HG02885 (cell line): ENCODE measurements around the gene SCO1.
"Not testable (repeated sequence)": the region's sequence is repeated elsewhere in the genome, so short reads cannot be mapped to it uniquely, and the experiment has no call there.

ENCODE experiments used
- ATAC-seq: cut with Tn5 transposase; IDR thresholded peaks from one replicate; pipeline ENCODE4 v1.9.1; 2021; ENCODE audit warnings: mild to moderate bottlenecking; ENCODE audit not compliant: unreplicated experiment, poor library complexity

The SCO1 gene

GRCh38 chr17:10727192-10727591, 29.9 kb upstream of the SCO1 start:
- ATAC-seq: no peak

GRCh38 chr17:10726196-10726595, 28.9 kb upstream of the SCO1 start:
- ATAC-seq: no peak

GRCh38 chr17:10725262-10725661, 27.9 kb upstream of the SCO1 start:
- ATAC-seq: no peak

GRCh38 chr17:10724546-10725195, 27.3 kb upstream of the SCO1 start:
- no peak for ATAC-seq

GRCh38 chr17:10718547-10718946, 21.2 kb upstream of the SCO1 start:
- ATAC-seq: no peak

- no peak for ATAC-seq
Observed at GRCh38 chr17:10716218-10716617, 18.9 kb upstream of the SCO1 start.

DNA sequence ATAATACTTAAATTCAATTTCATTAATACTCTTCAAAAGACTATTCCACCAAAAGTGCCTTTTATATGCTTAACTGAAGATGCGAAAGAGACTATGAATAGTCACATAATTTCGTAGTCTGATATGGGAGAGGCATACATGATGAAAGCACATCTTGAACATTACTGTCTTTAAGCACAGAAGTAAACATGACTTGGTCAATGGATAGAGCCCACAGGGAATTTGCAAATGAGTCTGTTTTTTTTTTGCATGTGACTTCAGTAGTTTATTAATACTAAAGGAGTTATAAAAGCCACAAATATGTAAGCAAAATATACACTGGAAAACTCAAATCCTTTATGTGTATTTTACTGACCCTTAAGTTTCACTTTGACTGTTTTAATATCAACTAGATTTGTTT, 16.0 kb upstream of the SCO1 start:
- no peak for ATAC-seq

DNA sequence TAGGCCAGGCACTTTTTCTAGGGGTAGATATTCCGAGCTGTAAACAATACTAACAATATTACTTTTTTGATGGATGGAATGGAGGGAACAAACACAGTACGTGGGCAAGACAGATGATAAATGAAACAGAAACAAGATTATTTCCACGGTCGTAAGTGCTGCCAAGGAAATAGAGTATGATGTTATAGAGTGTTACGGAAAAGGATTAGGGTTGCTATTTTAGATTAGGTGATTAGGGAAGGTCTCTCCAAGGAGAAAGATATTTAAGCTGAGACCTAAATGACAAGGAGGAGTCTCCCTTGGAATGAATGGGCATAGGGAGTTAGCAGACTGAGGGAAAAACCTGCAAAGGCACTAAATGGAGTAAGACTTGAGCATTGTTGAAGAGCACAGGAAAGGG, 8.4 kb upstream of the SCO1 start:
- ATAC-seq: no peak

DNA sequence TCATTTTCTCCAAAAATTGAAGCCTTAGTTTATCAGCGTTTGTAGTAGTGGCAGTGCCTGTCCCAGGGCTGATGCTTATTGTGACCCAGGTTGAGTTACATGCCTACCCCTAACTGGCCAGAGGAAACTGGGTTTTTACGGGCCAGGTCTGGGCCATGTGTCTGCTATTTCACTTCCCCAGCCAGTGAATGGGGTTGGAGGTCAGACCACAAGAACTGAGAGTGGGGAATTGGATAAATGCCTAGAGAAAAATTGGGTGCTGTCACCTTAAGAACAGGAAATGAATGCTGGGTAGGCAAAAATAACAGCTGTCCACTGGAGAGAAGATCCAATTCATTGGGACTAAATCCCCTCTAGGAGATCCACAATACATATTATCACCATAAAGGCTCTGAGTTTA, 5.2 kb upstream of the SCO1 start:
- no peak for ATAC-seq

GRCh38 chr17:10699856-10700255, 2.5 kb upstream of the SCO1 start:
- ATAC-seq: no peak

GRCh38 chr17:10698096-10698818, 924 bp upstream of the SCO1 start:
- ATAC-seq: no peak

DNA sequence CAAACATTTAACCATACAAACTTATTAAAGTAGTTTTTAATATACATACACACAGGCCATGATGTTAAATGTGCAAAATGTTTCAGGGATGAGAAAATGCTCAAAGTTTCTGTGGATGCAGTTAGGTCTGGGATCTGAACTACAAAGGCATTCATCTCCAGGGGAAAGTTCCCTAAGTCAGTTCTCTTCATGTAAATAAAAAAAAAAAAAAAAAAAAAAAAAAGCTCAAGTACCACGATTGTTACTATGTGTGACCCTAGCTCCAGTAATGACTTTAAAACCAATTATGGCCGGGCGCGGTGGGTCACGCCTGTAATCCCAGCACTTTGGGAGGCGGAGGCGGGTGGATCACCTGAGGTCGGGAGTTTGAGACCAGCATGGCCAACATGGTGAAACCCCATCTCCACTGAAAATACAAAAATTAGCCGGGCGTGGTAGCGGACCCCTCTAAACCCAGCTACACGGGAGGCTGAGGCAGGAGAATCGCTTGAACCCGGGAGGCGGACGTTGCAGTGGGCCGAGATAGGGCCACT, 1.4 kb downstream of the SCO1 start:
- not testable (repeated sequence) for ATAC-seq

DNA sequence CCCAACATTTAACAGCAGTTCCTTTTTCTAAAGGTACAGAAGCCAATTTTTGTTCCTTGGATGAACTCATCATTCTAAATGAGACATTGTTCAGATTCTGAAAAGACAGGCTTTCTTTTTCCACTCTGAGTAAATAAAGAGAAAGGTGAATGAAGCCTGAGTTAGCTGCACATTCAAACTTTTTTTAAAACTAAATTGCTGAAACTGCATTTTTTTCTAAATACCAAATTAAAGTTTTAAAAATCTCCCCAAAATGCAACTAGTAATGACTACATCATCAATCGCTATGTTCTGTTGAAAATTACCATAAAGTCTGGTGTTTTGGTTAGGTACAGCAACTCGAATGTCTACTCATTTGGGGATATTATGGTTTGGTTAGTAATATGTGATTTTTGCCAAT, 9.8 kb downstream of the SCO1 start:
- ATAC-seq: no peak

GRCh38 chr17:10683853-10684252, 13.5 kb downstream of the SCO1 start:
- no peak for ATAC-seq

- no peak for ATAC-seq
Observed at GRCh38 chr17:10681866-10682446, 15.4 kb downstream of the SCO1 start.

GRCh38 chr17:10674704-10675103, 22.6 kb downstream of the SCO1 start:
- ATAC-seq: no peak

DNA sequence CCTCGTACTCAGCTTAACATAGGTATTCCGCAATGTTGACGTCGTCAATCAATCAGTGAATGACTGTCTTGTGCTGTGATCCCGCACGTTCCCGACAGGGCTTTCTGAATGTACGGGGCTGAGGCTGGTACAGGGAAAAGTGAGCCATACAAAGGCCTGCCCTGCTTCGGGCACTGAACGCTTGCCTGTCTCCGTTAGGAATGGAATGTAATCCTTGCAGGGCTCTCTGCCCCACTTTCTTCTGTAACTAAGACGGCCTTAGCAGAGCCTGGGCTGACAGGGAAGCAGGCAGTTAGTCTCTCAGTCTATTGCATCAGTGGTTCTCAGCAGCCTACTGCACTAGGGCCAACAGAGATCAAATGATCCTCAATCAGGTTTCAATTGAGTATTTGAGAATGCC, 24.0 kb downstream of the SCO1 start:
- ATAC-seq: no peak

GRCh38 chr17:10668775-10669174, 28.6 kb downstream of the SCO1 start:
- ATAC-seq: no peak

GRCh38 chr17:10666906-10667305, 30.4 kb downstream of the SCO1 start:
- ATAC-seq: no peak

- ATAC-seq: no peak
Observed at GRCh38 chr17:10664571-10664970, 32.8 kb downstream of the SCO1 start.

GRCh38 chr17:10663231-10663630, 34.1 kb downstream of the SCO1 start:
- no peak for ATAC-seq

DNA sequence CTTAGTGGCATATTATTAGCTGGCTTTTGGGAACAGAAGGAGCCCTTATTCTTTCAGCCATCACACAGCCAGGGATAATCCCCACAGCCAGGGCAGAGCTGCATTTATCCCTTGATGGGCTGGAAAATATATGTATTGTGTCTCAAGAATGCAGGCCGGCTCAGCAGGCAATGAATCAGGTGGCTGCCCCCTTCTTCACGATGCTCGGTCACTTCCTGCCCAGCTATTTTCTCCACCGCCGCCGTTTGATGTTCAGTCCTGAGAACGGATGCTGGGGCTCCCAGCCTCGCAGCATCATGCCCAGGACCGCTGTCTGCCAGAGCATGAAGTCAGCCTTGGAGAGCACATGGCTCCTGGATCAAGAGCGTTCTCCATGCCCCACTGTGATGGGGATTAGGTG, 35.9 kb downstream of the SCO1 start:
- no peak for ATAC-seq
